Smooth muscle cell (in vitro differentiated cells): Measurements from ENCODE around the gene BCCIP. TPM values are rescaled to one million over a fixed set of nuclear protein-coding genes. Genes with fewer than 3 reads are reported as not detected.

Source experiments
- DNase-seq: peaks from one replicate; lab custom pipeline; 2025; ENCODE audit not compliant: unreplicated experiment; lab: John Stamatoyannopoulos, UW
- H2AFZ ChIP-seq: fragments of 200-600 bp; sonication (generic); 2 replicates; pipeline ENCODE4 v1.6.0; 2016; ENCODE audit warnings: antibody characterized with exemption, low read depth, mild to moderate bottlenecking
- H3F3A ChIP-seq: fragments of 200-600 bp; sonication (generic); 2 replicates; pipeline ENCODE4 v1.6.0; 2017; ENCODE audit warnings: antibody characterized with exemption, low read depth
- H3K27ac ChIP-seq: fragments of 200-600 bp; sonication (generic); 2 replicates; pipeline ENCODE4 v1.5.1; 2016; ENCODE audit warnings: low read depth, mild to moderate bottlenecking
- H3K27me3 ChIP-seq: fragments of 200-600 bp; sonication (generic); 2 replicates; pipeline ENCODE4 v1.6.1; 2016; ENCODE audit warnings: low read depth, mild to moderate bottlenecking
- H3K36me3 ChIP-seq: fragments of 200-600 bp; sonication (generic); 2 replicates; pipeline ENCODE4 v1.5.1; 2016; ENCODE audit warnings: low read depth
- H3K4me1 ChIP-seq: fragments of 200-600 bp; sonication (generic); 2 replicates; pipeline ENCODE4 v1.5.1; 2016; ENCODE audit warnings: low read depth
- H3K4me2 ChIP-seq: fragments of 200-600 bp; sonication (generic); 2 replicates; pipeline ENCODE4 v1.6.0; 2016; ENCODE audit warnings: mild to moderate bottlenecking
- H3K4me3 ChIP-seq: fragments of 200-600 bp; sonication (generic); 2 replicates; pipeline ENCODE4 v1.5.1; 2016; ENCODE audit warnings: mild to moderate bottlenecking
- H3K79me2 ChIP-seq: fragments of 200-600 bp; sonication (generic); 2 replicates; pipeline ENCODE4 v1.6.0; 2016; ENCODE audit warnings: low read depth, mild to moderate bottlenecking
- H3K9ac ChIP-seq: fragments of 200-600 bp; sonication (generic); 2 replicates; pipeline ENCODE4 v1.6.0; 2016; ENCODE audit warnings: low read depth
- H3K9me3 ChIP-seq: fragments of 200-600 bp; sonication (generic); replicated peaks from 2 replicates; pipeline ENCODE4 v1.5.1; 2016; ENCODE audit warnings: low read depth
- H4K20me1 ChIP-seq: fragments of 200-600 bp; sonication (generic); 2 replicates; pipeline ENCODE4 v1.6.0; 2016; ENCODE audit warnings: low read depth
- WGBS: methylation state at CpG from one replicate; pipeline ENCODE4 v1.1.7; 2016; ENCODE audit warnings: low lambda C conversion rate; 5-methylcytosine and 5-hydroxymethylcytosine counted together
- polyA plus RNA-seq: library from polyadenylated mRNA; unstranded; fragments of >200 nt; fragmentation: Nextera tagmentation; extraction: Ambion mirVana; gene quantifications from 2 replicates; pipeline ENCODE4 v1.2.1, GENCODE V29; 2016
- total RNA-seq: library from RNA; depleted of rRNA; stranded (reverse); fragments of >200 nt; gene quantifications from 2 replicates; pipeline ENCODE4 v1.2.3, GENCODE V29; 2014
- TF ChIP-seq, protein P1 (sequence below): fragments of 200-600 bp; sonication (generic); IDR thresholded peaks from 2 replicates; pipeline ENCODE4 v1.5.1; 2017; ENCODE audit warnings: borderline replicate concordance, mild to moderate bottlenecking, antibody characterized with exemption; ENCODE audit not compliant: insufficient read depth, poor library complexity, severe bottlenecking

The BCCIP gene
- total and polyA plus RNA-seq, 2 experiments from 2014 or later, result 55.3 to 87.5 TPM

DNA sequence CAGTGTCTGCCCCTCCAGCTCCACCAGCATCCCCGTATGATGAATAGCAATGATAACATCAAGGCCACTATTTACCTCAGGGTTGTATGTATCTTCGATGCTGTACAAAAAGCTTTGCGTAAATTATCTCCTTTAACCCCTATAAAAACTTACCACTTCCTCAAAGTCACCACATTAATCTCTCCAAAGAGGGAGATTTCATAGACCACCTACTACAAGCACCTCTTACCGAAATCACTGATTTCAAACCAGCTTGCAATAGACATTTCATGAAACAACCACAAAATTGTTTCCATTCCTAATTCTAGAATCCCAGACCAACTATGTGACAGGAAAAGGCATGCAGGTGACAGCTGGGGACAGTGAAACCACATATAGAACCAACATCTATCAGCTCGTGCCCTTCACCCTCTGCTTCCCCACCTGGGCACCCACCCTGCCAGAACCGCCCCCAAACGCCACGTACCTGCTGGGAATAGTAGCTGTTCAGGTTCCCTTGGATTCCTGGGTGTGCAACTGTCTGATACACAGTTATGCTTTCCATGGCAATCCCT lies 27.6 kb upstream of the BCCIP start:
- Histone ChIP-seq H4K20me1 (peaks cover 12% of the 10 kb centered on the region), H3K9ac (no peak overlapping the region), H3K27ac (no peak overlapping the region), H3K27me3 (no peaks in the 10 kb centered on the region), H3K4me1 (no peaks in the 10 kb centered on the region), H3K9me3 (no peaks in the 10 kb centered on the region), H3F3A (no peaks in the 10 kb centered on the region), H3K79me2 (no peaks in the 10 kb centered on the region), H3K4me3 (no peak overlapping the region), H3K4me2 (no peak overlapping the region), H2AFZ (no peak overlapping the region), H3K36me3 (no peaks in the 10 kb centered on the region)
- TF ChIP-seq, protein P1, sequence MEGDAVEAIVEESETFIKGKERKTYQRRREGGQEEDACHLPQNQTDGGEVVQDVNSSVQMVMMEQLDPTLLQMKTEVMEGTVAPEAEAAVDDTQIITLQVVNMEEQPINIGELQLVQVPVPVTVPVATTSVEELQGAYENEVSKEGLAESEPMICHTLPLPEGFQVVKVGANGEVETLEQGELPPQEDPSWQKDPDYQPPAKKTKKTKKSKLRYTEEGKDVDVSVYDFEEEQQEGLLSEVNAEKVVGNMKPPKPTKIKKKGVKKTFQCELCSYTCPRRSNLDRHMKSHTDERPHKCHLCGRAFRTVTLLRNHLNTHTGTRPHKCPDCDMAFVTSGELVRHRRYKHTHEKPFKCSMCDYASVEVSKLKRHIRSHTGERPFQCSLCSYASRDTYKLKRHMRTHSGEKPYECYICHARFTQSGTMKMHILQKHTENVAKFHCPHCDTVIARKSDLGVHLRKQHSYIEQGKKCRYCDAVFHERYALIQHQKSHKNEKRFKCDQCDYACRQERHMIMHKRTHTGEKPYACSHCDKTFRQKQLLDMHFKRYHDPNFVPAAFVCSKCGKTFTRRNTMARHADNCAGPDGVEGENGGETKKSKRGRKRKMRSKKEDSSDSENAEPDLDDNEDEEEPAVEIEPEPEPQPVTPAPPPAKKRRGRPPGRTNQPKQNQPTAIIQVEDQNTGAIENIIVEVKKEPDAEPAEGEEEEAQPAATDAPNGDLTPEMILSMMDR, result no peak
- 81% methylated on average over 8 of the region's 8 CpGs for WGBS
- DNase-seq, result no peak

DNA sequence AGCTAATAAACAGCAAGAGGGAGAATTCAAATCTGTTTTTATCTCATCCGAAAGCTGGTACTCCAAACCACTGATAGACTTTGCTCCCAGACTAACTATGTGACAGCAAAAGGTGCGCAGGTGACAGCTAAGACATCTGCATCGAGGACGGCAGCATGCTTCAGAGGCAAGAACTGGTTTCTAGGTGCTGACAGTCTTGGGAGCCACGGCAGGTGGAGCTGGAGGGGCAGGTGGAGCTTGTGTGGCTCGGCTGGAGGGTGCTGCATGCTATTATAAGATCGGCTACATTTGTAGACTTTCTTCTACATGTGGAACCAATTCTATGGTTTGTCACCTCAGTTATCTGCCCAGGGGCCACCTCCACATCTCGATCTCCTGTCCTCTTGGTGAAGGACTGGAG lies 25.9 kb upstream of the BCCIP start:
- H3K9me3 ChIP-seq, result no peaks in the 10 kb centered on the region
- no peak overlapping the region for H3K9ac ChIP-seq
- H3K4me1 ChIP-seq, result no peaks in the 10 kb centered on the region
- peaks cover 12% of the 10 kb centered on the region for H4K20me1 ChIP-seq
- H3K36me3 ChIP-seq, result no peaks in the 10 kb centered on the region
- H3K27ac ChIP-seq, result no peak overlapping the region
- DNase-seq, result no peak
- no peak overlapping the region for H3K4me3 ChIP-seq
- H2AFZ ChIP-seq, result no peak overlapping the region
- WGBS, result 94% methylated on average over 8 of the region's 8 CpGs
- no peaks in the 10 kb centered on the region for H3K27me3 ChIP-seq
- no peak overlapping the region for H3K4me2 ChIP-seq
- TF ChIP-seq, protein P1, result no peak
- no peaks in the 10 kb centered on the region for H3K79me2 ChIP-seq
- no peaks in the 10 kb centered on the region for H3F3A ChIP-seq

DNA sequence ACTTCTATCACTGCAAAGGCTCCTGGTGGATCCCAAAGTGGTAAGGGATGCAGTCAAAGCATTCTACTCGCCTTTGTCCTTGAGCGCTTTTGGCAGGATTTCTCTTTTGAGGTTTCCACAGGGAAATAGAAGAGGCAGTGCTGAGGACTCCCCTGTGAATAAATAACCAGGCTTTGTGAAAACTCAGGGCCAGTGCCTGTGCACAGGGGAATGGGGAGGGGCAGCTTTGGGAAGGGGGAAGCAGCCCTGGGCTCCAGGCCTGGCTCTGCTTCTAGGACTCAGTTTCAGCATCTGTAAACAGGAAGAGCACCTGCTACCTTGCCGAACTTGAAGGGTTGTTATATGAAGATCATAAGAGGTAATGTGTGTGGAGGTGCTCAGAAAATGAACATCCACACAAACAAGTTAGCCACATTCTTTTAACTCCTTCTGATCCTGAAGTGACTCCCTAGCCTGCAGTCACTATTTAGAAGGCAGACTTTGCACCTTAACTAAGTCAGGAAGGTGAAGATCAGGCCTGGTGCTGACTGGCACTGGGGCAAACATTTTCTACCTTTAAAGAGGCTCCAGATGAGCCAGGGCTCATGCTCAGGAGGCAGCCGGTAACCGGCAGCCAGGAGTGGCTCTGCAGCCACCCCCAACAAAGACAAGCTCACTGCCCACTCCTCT lies 25.2 kb upstream of the BCCIP start:
- Histone ChIP-seq H4K20me1 (peaks cover 12% of the 10 kb centered on the region), H3K9me3 (no peaks in the 10 kb centered on the region), H3F3A (no peaks in the 10 kb centered on the region), H3K4me2 (no peak overlapping the region), H3K27ac (no peak overlapping the region), H3K27me3 (no peaks in the 10 kb centered on the region), H3K79me2 (no peaks in the 10 kb centered on the region), H3K4me1 (no peaks in the 10 kb centered on the region), H3K9ac (no peak overlapping the region), H3K4me3 (no peak overlapping the region), H3K36me3 (no peaks in the 10 kb centered on the region), H2AFZ (no peak overlapping the region)
- WGBS, result 75% methylated on average over 5 of the region's 5 CpGs
- no peak for DNase-seq
- TF ChIP-seq, protein P1, result no peak
